Activated T-cell treated with anti-CD3 and anti-CD28 coated beads, Interleukin-2, amount 50 U/mL, for 4 hours (primary cell): ENCODE data around the gene RSKR. TPM values are rescaled to one million over a fixed set of nuclear protein-coding genes. Genes with fewer than 3 reads are reported as not detected.
"Not testable (repeated sequence)": the region's sequence is repeated elsewhere in the genome, so short reads cannot be mapped to it uniquely, and the experiment has no call there.

ENCODE experiments used
- ATAC-seq, 2 donors: fragments of 200-7000 bp; cut with Tn5 transposase; one replicate each; pipeline ENCODE4 v1.10.0; 2021
- DNase-seq: peaks from one replicate; pipeline ENCODE4 v3.0.0-alpha.2; 2020
- H3K27me3 Mint-ChIP-seq: one replicate; pipeline ENCODE4 v1.8.0; 2021; ENCODE audit warnings: low read depth, mixed read lengths
- H3K36me3 Mint-ChIP-seq: one replicate; pipeline ENCODE4 v1.8.0; 2022; ENCODE audit warnings: mixed read lengths; ENCODE audit not compliant: insufficient read depth
- H3K4me1 Mint-ChIP-seq: one replicate; pipeline ENCODE4 v1.8.0; 2021; ENCODE audit warnings: low read depth, mixed read lengths
- H3K4me3 Mint-ChIP-seq: one replicate; pipeline ENCODE4 v1.8.0; 2021; ENCODE audit warnings: mild to moderate bottlenecking, moderate library complexity, mixed read lengths
- H3K9me3 Mint-ChIP-seq: one replicate; pipeline ENCODE4 v1.8.0; 2021; ENCODE audit warnings: mixed read lengths
- total RNA-seq, 3 donors: library from RNA; stranded (reverse); gene quantifications; one replicate each; pipeline ENCODE4 v1.2.1, GENCODE V29; 2021

The RSKR gene
- total RNA-seq, 3 donors from 2014 or later = 24.6 to 25.3 (median 24.7) TPM

GRCh38 chr17:28610376-28610775 is 3.6 kb downstream of the RSKR start:
- H3K27me3 Mint-ChIP-seq = no peaks in the 10 kb centered on the region
- H3K9me3 Mint-ChIP-seq = no peaks in the 10 kb centered on the region

DNA sequence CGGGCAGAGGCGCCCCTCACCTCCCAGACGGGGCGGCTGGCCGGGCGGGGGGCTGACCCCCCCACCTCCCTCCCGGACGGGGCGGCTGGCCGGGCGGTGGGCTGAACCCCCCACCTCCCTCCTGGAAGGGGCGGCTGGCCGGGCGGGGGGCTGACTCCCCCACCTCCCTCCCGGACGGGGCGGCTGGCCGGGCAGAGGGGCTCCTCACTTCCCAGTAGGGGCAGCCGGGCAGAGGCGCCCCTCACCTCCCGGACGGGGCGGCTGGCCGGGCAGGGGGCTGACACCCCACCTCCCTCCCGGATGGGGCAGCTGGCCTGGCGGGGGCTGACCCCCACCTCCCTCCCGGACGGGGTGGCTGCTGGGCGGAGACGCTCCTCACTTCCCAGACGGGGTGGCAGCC is 10.0 kb downstream of the RSKR start:
- DNase-seq, H3K4me1 Mint-ChIP-seq, H3K36me3 Mint-ChIP-seq, ATAC-seq, H3K27me3 Mint-ChIP-seq, H3K9me3 Mint-ChIP-seq, H3K4me3 Mint-ChIP-seq: not testable (repeated sequence)

More at GRCh38 chr17:28610376-28610775, 3.6 kb downstream of the RSKR start:
- H3K4me1 Mint-ChIP-seq = peaks cover 8% of the 10 kb centered on the region
- ATAC-seq (no peak), DNase-seq (no peak)
- no peak overlapping the region for H3K4me3 Mint-ChIP-seq
- peaks cover 24% of the 10 kb centered on the region for H3K36me3 Mint-ChIP-seq

DNA sequence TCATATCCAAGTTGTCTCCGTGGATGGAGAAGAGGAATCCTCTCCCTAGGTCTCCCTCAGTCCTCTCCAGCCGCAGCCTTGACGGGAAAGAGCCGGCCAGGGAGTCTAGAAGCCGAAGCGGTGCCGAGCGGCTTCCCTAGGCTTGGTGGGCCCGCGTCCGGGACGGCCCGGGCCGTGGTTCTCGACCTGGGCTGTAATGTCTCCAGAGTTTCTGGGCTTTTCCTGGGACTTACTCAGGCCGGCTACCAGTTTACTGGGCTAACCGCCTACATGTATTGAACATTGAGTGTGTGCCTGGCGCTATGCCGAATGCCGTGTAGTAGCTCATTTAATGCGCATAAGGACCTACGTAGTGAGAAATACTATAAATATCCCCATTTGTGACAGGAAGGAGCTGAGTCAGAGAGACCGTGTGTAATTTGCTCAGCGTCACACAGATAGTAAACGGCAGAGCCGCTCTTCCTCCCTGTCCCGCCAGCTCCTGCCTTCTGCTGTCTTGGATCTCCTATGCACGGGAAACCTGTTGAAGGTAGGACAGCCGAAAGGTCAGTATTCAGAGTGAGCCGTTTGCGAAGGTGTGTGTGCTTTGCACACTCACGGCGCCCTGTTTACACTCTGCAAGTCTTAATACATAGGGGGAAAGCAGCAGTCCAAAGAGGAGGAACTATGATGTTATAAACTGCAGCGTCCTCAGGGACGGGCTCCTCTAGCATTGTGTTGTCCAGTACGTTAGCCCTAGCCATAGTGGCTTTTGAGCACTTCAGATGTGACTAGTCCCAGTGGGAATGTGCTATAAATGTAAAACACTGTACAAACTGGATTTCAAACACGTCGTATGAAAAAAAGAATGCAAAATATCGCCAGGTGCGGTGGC is 14.4 kb downstream of the RSKR start:
- H3K27me3 Mint-ChIP-seq = no peaks in the 10 kb centered on the region
- no peaks in the 10 kb centered on the region for H3K36me3 Mint-ChIP-seq
- no peaks in the 10 kb centered on the region for H3K9me3 Mint-ChIP-seq
- peak; percentile 62 for DNase-seq
- peak overlapping the region; percentile 84 for H3K4me3 Mint-ChIP-seq
- ATAC-seq = peak; percentile 79 to 82
- peaks cover 21% of the 10 kb centered on the region for H3K4me1 Mint-ChIP-seq

DNA sequence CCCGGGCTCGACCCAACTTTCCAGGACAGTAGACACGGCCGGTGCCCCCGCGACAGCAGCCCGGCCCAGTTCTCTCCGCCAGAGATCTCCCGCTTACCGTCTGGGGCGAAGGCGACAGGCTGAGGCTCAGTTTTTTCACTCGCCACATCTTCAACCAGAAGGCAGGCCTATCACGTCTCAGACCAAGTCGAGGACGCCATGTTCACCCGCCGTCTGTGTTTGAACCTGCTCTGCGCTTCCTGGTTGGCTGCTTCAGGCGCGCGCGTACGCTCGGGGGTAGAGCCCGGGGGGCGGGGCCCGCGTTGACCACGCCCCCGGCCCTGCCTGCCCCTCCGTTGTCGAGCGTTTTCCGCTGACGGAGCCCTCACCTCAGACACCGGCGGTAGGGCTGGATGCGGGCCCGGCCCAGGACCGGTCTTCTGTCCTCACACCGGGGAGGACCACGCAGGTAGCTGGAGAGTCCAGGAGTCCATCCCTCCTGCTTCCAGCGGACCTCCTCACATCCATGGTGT is 15.1 kb downstream of the RSKR start, which contains the start of gene SPAG5:
TSS of gene SPAG5 (minus strand) at position 227 of the 512 bp plus-strand sequence. CDS start at position 148, 79 bp downstream.
- peak within 1 kb of the TSS; percentile 84 for H3K4me3 Mint-ChIP-seq
- DNase-seq (peak; percentile 93), ATAC-seq (peak; percentile 93 to 95)
- peaks cover 21% of the 10 kb centered on the region for H3K4me1 Mint-ChIP-seq
- no peaks in the 10 kb centered on the region for H3K36me3 Mint-ChIP-seq
- H3K9me3 Mint-ChIP-seq = no peaks in the 10 kb centered on the region
- H3K27me3 Mint-ChIP-seq = no peaks in the 10 kb centered on the region

- H3K9me3 Mint-ChIP-seq = no peaks in the 10 kb centered on the region
- ATAC-seq (no peak), DNase-seq (no peak)
- H3K4me3 Mint-ChIP-seq = peak overlapping the region; percentile 84
- H3K27me3 Mint-ChIP-seq = no peaks in the 10 kb centered on the region
- H3K36me3 Mint-ChIP-seq = no peaks in the 10 kb centered on the region
- H3K4me1 Mint-ChIP-seq = peaks cover 21% of the 10 kb centered on the region
Observed at GRCh38 chr17:28598389-28598788, 15.6 kb downstream of the RSKR start.

DNA sequence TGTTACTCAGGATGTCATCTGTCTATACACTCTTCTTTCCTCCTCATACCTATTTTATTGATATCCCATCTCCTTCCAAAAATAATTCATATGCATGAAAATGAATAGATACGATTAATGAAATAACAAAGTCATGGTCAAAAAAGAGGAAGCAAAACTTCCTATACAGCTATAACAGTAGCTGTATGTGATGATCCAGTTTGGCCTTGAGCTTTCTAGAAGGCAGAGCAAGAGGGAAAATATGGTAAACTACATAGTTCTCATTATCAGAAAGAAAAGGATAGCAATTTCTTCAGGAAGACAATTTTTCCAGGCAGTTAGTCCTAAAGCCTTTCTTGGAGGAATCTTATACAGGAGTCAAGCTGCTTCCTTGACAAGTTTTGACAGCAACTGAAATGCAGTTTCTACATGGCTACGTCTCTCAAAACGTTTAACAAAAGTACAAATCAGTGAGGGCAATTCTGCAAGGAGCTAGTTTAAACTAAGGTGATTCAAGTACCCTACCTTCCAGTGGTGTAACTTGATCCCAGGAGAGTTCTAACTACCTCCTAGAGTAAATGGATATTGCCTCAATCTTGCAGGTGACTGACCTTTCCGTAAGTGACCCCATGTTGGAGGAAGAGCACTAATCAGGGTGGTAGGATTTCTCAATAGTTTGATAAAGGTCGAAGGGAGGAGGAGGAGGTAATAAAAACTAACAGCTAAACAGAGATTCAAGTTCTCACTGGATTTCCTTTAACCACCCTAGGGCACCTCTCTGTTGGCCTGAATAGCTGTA is 16.2 kb downstream of the RSKR start:
- peaks cover 21% of the 10 kb centered on the region for H3K4me1 Mint-ChIP-seq
- peak overlapping the region; percentile 84 for H3K4me3 Mint-ChIP-seq
- no peak for ATAC-seq
- no peaks in the 10 kb centered on the region for H3K9me3 Mint-ChIP-seq
- H3K27me3 Mint-ChIP-seq = no peaks in the 10 kb centered on the region
- no peak for DNase-seq
- no peaks in the 10 kb centered on the region for H3K36me3 Mint-ChIP-seq

DNA sequence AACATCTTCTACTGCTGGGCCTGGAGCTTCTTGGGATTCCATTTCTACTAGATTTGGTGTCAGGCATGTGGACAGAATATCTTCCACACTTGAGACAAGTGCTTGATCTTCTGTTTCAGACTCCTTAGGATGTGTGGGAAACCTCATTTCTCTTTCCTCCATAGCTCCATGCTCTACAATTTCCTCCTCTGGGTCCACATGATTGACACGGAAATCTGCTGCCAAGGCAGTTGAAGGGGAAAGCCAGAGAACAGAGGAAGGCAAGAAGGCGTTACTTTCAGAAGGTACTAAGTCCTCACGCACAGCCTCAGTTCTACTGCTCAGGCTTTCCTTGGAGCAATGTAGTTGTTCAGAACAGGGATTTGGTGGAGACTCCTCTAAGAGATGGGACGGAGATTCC is 21.7 kb downstream of the RSKR start:
- Mint-ChIP-seq H3K36me3 (peaks cover 8% of the 10 kb centered on the region), H3K4me1 (no peaks in the 10 kb centered on the region), H3K4me3 (no peak overlapping the region), H3K9me3 (no peaks in the 10 kb centered on the region), H3K27me3 (no peaks in the 10 kb centered on the region)
- no peak for ATAC-seq
- DNase-seq = no peak

DNA sequence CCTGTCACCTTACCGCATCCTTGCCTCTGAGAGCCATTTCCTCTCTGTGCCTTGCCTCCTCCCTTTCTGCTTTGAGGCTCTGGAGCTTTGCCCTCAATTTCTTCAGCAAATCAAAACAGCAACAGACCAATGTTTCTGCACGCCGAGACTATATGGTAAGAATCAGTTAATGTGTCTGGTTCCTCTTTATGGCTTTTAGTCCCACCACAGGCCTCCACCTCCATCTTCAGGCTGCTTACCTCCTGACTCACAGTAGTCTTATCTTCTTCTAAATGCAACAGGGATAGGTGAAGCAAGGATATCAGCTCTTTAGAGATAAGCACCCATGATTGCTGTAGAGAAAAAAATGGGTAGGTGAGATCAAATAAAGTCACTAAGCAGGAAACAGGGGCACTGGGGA is 28.1 kb downstream of the RSKR start:
- Mint-ChIP-seq H3K27me3 (no peaks in the 10 kb centered on the region), H3K36me3 (peaks cover 8% of the 10 kb centered on the region), H3K4me1 (no peaks in the 10 kb centered on the region), H3K9me3 (no peaks in the 10 kb centered on the region), H3K4me3 (no peak overlapping the region)
- no peak for ATAC-seq
- DNase-seq = no peak

DNA sequence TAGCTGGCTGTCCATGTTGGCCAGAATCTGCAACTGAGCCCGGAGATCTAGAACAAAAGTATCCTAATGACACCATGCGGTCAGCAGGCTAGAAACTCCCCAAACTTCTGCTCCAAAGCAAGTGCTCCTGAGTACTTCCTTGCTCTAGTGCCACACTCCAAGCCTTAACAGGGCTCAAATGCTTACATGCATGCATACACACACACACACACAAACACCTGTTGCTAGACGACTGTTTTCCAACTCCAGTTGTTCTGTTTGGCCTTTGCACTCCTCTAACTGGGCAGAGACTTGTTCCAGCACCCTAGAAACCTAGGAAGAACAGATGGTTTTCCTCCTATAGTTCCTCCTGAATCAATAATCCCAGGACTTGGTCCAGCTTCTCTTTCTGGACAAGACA is 29.6 kb downstream of the RSKR start:
- Mint-ChIP-seq H3K27me3 (no peaks in the 10 kb centered on the region), H3K9me3 (no peaks in the 10 kb centered on the region), H3K36me3 (peaks cover 8% of the 10 kb centered on the region), H3K4me3 (no peak overlapping the region), H3K4me1 (peaks cover 5% of the 10 kb centered on the region)
- ATAC-seq (no peak), DNase-seq (no peak)

GRCh38 chr17:28582513-28582912 is 31.5 kb downstream of the RSKR start:
- Mint-ChIP-seq H3K4me1 (peaks cover 9% of the 10 kb centered on the region), H3K27me3 (no peaks in the 10 kb centered on the region), H3K9me3 (no peaks in the 10 kb centered on the region), H3K4me3 (no peak overlapping the region), H3K36me3 (peaks cover 2% of the 10 kb centered on the region)
- DNase-seq = no peak
- ATAC-seq = no peak

GRCh38 chr17:28580959-28581358 is 33.0 kb downstream of the RSKR start:
- peaks cover 2% of the 10 kb centered on the region for H3K36me3 Mint-ChIP-seq
- peaks cover 23% of the 10 kb centered on the region for H3K4me1 Mint-ChIP-seq
- no peak overlapping the region for H3K4me3 Mint-ChIP-seq
- no peaks in the 10 kb centered on the region for H3K9me3 Mint-ChIP-seq
- no peak for DNase-seq
- ATAC-seq = no peak
- no peaks in the 10 kb centered on the region for H3K27me3 Mint-ChIP-seq

DNA sequence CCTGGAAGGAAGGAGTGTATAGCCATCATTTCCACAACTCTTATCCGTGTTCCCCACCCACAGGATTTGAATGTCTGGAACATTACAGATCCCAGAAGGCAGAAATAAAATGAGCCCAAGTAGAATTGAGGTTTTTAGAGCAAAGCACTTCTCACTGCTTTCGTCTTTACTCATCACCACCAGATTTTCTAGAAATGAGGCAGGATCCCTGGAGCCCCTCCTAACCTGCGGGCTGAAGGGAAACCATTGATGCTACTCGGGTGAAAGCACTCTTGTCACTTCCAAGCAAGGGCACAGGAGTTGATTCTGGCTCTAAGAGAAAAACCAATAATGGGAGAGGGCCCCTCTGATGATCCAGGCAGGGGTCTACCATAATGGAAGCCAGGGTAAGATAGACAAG is 34.5 kb downstream of the RSKR start:
- H3K9me3 Mint-ChIP-seq = no peaks in the 10 kb centered on the region
- no peak overlapping the region for H3K4me3 Mint-ChIP-seq
- peaks cover 25% of the 10 kb centered on the region for H3K4me1 Mint-ChIP-seq
- peak in 1 of 2 donors; percentile 23 for ATAC-seq
- H3K27me3 Mint-ChIP-seq = no peaks in the 10 kb centered on the region
- H3K36me3 Mint-ChIP-seq = no peaks in the 10 kb centered on the region
- DNase-seq = no peak

DNA sequence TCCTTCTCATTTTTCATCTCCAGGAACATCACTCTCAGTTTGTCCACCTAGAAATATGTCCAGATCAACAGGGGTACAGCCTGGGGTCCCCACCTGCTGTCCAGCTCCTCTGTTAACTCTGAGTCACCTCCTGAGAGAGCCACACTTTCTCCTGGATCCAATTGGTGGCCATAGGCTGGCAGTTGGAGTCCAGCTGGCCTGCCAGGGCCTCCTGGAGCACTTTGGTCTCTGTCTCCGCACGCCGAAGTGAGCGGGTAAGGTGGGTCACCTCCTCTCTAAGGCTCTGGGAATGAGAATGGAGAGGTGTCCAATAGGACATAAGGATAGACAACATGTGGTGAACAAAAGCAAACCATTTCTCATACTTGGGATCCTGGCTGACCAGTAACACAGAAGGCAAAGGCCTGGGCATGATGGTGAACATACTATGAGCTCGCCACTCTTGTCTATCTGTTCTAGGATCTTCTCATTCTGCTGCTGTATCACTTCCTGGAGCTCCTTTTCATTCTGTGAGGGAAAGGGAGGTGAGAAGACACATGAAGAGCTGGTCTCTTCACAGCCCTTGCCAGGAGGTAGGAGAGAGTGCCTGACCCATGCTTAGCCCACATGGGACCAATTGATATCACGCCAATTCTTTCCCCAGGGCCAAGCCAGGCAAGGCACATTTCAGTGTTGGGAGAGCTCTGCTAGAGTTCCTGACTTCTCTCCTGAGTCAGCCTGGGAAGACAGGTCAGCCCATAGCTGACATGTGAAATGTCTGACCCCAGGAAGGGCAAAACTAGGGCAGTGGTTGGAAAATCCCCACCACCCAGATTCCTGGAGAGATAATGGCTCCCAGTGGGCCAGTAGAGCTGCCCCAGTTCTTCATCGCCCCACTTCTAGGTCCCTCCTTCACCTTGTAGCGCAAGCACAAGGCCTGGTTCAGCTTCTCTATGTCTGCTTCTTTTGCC is 35.5 kb downstream of the RSKR start:
- no peaks in the 10 kb centered on the region for H3K9me3 Mint-ChIP-seq
- DNase-seq = no peak
- no peak for ATAC-seq
- H3K4me1 Mint-ChIP-seq = peaks cover 25% of the 10 kb centered on the region
- H3K27me3 Mint-ChIP-seq = no peaks in the 10 kb centered on the region
- H3K4me3 Mint-ChIP-seq = no peak overlapping the region
- no peaks in the 10 kb centered on the region for H3K36me3 Mint-ChIP-seq

- no peaks in the 10 kb centered on the region for H3K9me3 Mint-ChIP-seq
- peaks cover 34% of the 10 kb centered on the region for H3K4me1 Mint-ChIP-seq
- H3K36me3 Mint-ChIP-seq = no peaks in the 10 kb centered on the region
- no peaks in the 10 kb centered on the region for H3K27me3 Mint-ChIP-seq
- H3K4me3 Mint-ChIP-seq = no peak overlapping the region
- ATAC-seq = no peak
- no peak for DNase-seq
Observed at GRCh38 chr17:28577466-28577824, 36.5 kb downstream of the RSKR start.
